ENCODE results near the gene PGRMC2. TPM values are rescaled to one million over a fixed set of nuclear protein-coding genes. Genes with fewer than 3 reads are reported as not detected.

Gene PGRMC2
- total and polyA plus RNA-seq, 2 of the 4 experiments (the other 2 are of a cell fraction), result 13.4 to 40.7 TPM

GRCh38 chr4:128279624-128280225 is 7.9 kb downstream of the PGRMC2 start:
- in situ Hi-C loops (cut with MboI; ENCODE audit: low sequenced_read_pairs), result loop anchor here (10.0 kb wide), 1 partner anchor 585 kb away; no protein-coding TSS in a partner anchor
- no TSS peak for BruUV-seq (replicated peaks)
- Histone ChIP-seq H3K9me1 (ENCODE audit: insufficient read depth, low read length) (0 out of 2 replicates have a peak, but pooled peaks cover 3% of the 10 kb centered on the region), H3K4me2 (ENCODE audit: low read depth, low read length) (peak overlapping the region; percentile 62), H3K4me1 (ENCODE audit: control insufficient read depth, insufficient read depth, low read length) (peaks cover 8% of the 10 kb centered on the region), H2BK5ac (ENCODE audit: low read depth, low read length, poor library complexity, severe bottlenecking) (peak overlapping the region; percentile 67), H3K56ac (ENCODE audit: extremely low read depth, insufficient read depth, low read length) (no peak overlapping the region), H3K27ac (ENCODE audit: insufficient read depth, low read length) (peak overlapping the region; percentile 46; the same call in 1 of the 2 replicates), H4K91ac (ENCODE audit: insufficient read depth, low read depth, low read length) (no peak overlapping the region), H2BK120ac (ENCODE audit: low read depth, low read length) (no peak overlapping the region), H3K23ac (ENCODE audit: low read depth, low read length) (no peak overlapping the region), H3K4me3 (ENCODE audit: insufficient read depth, low read depth, low read length) (no peak overlapping the region), H2BK20ac (ENCODE audit: low read depth, low read length) (no peak overlapping the region), H4K8ac (ENCODE audit: low read depth in 2 of 2, low read length in 2 of 2) (no peak overlapping the region), H2AFZ (replicated peaks; ENCODE audit: low read length, poor library complexity) (no peak overlapping the region), H3K79me1 (ENCODE audit: low read depth in 1 of 2, low read length in 2 of 2) (peaks cover 10 to 36% of the 10 kb centered on the region in 2 experiments; a peak in 3 of 4 replicates), H3K9ac (ENCODE audit: low read depth, low read length) (no peak overlapping the region), H3K27me3 (ENCODE audit: control insufficient read depth, insufficient read depth, low read length) (no peaks in the 10 kb centered on the region), H2AK5ac (ENCODE audit: low read depth, low read length) (no peak overlapping the region), H2BK15ac (ENCODE audit: low read depth, low read length) (no peak overlapping the region), H3K4ac (ENCODE audit: low read depth, low read length) (no peak overlapping the region), H3K18ac (ENCODE audit: low read depth, low read length) (peak overlapping the region; percentile 69; the same call in 1 of the 2 replicates), H3K14ac (replicated peaks; ENCODE audit: low read depth, low read length) (no peak overlapping the region), H4K20me1 (ENCODE audit: insufficient read depth, low read length) (peaks cover 26% of the 10 kb centered on the region), H2AK9ac (replicated peaks; ENCODE audit: low read depth, low read length, poor library complexity) (no peak overlapping the region), H3K36me3 (ENCODE audit: control insufficient read depth, insufficient read depth, low read length) (peaks cover 23% of the 10 kb centered on the region), H3K9me3 (ENCODE audit: control insufficient read depth, insufficient read depth, low read length) (no peaks in the 10 kb centered on the region), H4K5ac (ENCODE audit: low read depth, low read length) (no peak overlapping the region; the same call in 1 of the 2 replicates)
- no peak for TF ChIP-seq RCOR1 (IDR thresholded peaks at IDR 0.05; ENCODE audit: insufficient replicate concordance, low read length)
- 0 out of 2 replicates have a peak, but pooled peaks have one; percentile 11 for TF ChIP-seq CEBPB (IDR thresholded peaks at IDR 0.05; ENCODE audit: low read depth, low read length)
- dilution Hi-C loops (cut with HindIII; ENCODE audit: low sequenced_read_pairs, unreplicated experiment), result no loop called here
- DNase-seq (no peak), ATAC-seq (ENCODE audit: low read depth) (no peak)
- intact Hi-C loops (cut with micrococcal nuclease), result loop anchor here (10.0 kb wide), 1 partner anchor 215 kb away; the partner anchor contains the start of gene LARP1B
- CTCF ChIA-PET, result no interaction called here
- no CpG with 5 or more reads among the region's 2 CpGs for WGBS, 2 experiments (ENCODE audit: extremely low coverage in 2 of 2, insufficient read length in 1 of 2)
- POLR2A ChIA-PET (ENCODE audit: unreplicated experiment), result interaction anchor here (0.7 kb wide), 1 partner anchor 93 kb away, joined by 5 read pairs; no protein-coding TSS in a partner anchor

Measured in IMR-90 (cell line).